ENCODE data around the gene RAPGEF6.

- TF ChIP-seq POLR2A (IDR thresholded peaks at IDR 0.05) (no peak), EP300 (IDR thresholded peaks at IDR 0.05) (no peak)
- TF ChIP-seq, protein P1, sequence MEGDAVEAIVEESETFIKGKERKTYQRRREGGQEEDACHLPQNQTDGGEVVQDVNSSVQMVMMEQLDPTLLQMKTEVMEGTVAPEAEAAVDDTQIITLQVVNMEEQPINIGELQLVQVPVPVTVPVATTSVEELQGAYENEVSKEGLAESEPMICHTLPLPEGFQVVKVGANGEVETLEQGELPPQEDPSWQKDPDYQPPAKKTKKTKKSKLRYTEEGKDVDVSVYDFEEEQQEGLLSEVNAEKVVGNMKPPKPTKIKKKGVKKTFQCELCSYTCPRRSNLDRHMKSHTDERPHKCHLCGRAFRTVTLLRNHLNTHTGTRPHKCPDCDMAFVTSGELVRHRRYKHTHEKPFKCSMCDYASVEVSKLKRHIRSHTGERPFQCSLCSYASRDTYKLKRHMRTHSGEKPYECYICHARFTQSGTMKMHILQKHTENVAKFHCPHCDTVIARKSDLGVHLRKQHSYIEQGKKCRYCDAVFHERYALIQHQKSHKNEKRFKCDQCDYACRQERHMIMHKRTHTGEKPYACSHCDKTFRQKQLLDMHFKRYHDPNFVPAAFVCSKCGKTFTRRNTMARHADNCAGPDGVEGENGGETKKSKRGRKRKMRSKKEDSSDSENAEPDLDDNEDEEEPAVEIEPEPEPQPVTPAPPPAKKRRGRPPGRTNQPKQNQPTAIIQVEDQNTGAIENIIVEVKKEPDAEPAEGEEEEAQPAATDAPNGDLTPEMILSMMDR (IDR thresholded peaks at IDR 0.05) = no peak
Observed at GRCh38 chr5:131605086-131605485, 29.9 kb downstream of the RAPGEF6 start.
